Hepatocyte (in vitro differentiated cells): ENCODE results near the gene MRPL36.

Experiments
- EZH2 ChIP-seq: fragments of 200-600 bp; sonication (generic); IDR thresholded peaks from 2 replicates; pipeline ENCODE4 v1.6.1; 2016; ENCODE audit warnings: antibody characterized with exemption, mild to moderate bottlenecking, borderline replicate concordance
- TF ChIP-seq, protein P1 (sequence below): fragments of 200-600 bp; sonication (generic); IDR thresholded peaks from 2 replicates; pipeline ENCODE4 v1.5.1; 2016; ENCODE audit warnings: antibody characterized with exemption, mild to moderate bottlenecking; ENCODE audit not compliant: poor library complexity

DNA sequence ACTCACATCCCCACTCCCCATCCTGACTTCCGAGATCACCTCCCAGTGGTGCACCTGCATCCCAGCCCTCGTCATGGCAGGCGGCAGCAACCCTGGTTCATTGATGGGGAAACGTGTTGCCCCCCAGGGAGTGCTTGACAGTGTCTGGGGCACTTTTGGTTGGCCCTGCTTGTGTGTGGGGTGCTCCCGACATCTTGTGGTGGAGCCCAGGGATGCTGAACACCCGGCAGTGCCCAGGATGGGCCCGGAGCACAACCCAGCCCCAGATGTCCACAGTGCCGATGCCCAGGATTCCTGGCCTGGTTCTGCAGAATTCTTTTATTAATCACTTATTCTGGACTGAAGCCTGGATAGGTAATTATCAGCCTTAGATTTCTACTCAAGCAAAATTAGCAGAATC lies 3.7 kb downstream of the MRPL36 start:
- TF ChIP-seq, protein P1, sequence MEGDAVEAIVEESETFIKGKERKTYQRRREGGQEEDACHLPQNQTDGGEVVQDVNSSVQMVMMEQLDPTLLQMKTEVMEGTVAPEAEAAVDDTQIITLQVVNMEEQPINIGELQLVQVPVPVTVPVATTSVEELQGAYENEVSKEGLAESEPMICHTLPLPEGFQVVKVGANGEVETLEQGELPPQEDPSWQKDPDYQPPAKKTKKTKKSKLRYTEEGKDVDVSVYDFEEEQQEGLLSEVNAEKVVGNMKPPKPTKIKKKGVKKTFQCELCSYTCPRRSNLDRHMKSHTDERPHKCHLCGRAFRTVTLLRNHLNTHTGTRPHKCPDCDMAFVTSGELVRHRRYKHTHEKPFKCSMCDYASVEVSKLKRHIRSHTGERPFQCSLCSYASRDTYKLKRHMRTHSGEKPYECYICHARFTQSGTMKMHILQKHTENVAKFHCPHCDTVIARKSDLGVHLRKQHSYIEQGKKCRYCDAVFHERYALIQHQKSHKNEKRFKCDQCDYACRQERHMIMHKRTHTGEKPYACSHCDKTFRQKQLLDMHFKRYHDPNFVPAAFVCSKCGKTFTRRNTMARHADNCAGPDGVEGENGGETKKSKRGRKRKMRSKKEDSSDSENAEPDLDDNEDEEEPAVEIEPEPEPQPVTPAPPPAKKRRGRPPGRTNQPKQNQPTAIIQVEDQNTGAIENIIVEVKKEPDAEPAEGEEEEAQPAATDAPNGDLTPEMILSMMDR: no peak
- no peak for TF ChIP-seq EZH2
